22Rv1 (cell line): ENCODE results near the gene BTNL9.

ENCODE experiments used
- CTCF ChIP-seq: fragments of 450-650 bp; IDR thresholded peaks from 2 replicates; pipeline ENCODE4 v1.5.1; 2017; ENCODE audit warnings: mild to moderate bottlenecking
- ZFX ChIP-seq: fragments of 450-650 bp; IDR thresholded peaks from 2 replicates; pipeline ENCODE4 v1.6.1; 2017; ENCODE audit warnings: antibody characterized with exemption, borderline replicate concordance

GRCh38 chr5:181001947-181002346 is 38.1 kb upstream of the BTNL9 start:
- TF ChIP-seq CTCF: no peak
- no peak for TF ChIP-seq ZFX
